ENCODE measurements around the gene MAGEA4. TPM values are rescaled to one million over a fixed set of nuclear protein-coding genes. Genes with fewer than 3 reads are reported as not detected.

Gene MAGEA4, protein sequence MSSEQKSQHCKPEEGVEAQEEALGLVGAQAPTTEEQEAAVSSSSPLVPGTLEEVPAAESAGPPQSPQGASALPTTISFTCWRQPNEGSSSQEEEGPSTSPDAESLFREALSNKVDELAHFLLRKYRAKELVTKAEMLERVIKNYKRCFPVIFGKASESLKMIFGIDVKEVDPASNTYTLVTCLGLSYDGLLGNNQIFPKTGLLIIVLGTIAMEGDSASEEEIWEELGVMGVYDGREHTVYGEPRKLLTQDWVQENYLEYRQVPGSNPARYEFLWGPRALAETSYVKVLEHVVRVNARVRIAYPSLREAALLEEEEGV
- not detected in 2 replicates for total RNA-seq (ENCODE audit: low replicate concordance)

DNA sequence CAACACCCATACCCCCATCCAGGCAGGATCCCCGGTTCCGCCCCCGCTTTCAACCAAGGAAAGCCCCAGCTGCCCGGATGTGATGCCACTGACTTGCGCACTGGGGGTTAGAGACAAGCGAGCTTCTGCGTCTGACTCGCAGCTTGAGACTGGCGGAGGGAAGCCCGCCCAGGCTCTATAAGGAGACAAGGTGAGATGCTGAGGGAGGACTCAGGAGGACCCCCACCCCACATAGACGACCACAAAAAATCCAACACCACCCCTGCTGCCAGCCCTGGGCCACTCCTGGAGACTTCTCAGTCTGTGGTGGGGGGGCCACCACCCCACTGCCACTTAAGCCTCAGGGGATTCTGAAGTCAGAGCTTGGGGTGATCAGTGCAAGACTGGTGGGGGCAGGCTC is at the start of gene MAGEA4:
MAGEA4 (plus strand) TSS at position 110 of the 400 bp plus-strand sequence. CDS start 10,776 bp downstream, outside the sequence.

Other genes with a start within 250 kb of the MAGEA4 start
- 2.1 TPM in 1 of 2 replicates, not detected in the other for gene PRRG3, start 217.4 kb upstream of the MAGEA4 start, total RNA-seq (ENCODE audit: low replicate concordance)
- not detected in 2 replicates for gene FATE1, start 196.9 kb upstream of the MAGEA4 start, total RNA-seq (ENCODE audit: low replicate concordance)
- gene CNGA2, start 178.1 kb upstream of the MAGEA4 start, total RNA-seq (ENCODE audit: low replicate concordance), result not detected in 2 replicates
- 13.9 and 22.9 TPM in 2 replicates for gene GABRE, start 61.8 kb downstream of the MAGEA4 start, total RNA-seq (ENCODE audit: low replicate concordance)
- gene MAGEA10, start 225.7 kb downstream of the MAGEA4 start, total RNA-seq (ENCODE audit: low replicate concordance), result not detected in 2 replicates

Measured in smooth muscle cell of the coronary artery (primary cell).